PC-9 (cell line): Measurements from ENCODE around the gene C1orf21.

Experiments
- EZH2 ChIP-seq: fragments of 200-600 bp; sonication (generic); IDR thresholded peaks from 2 replicates; pipeline ENCODE4 v1.8.0; 2017; ENCODE audit warnings: antibody characterized with exemption, low read depth
- TF ChIP-seq, protein P1 (sequence below): fragments of 200-600 bp; sonication (generic); conservative IDR thresholded peaks from 2 replicates; pipeline ENCODE4 v1.6.1; 2017; ENCODE audit warnings: mixed run types, antibody characterized with exemption, mild to moderate bottlenecking, moderate library complexity

DNA sequence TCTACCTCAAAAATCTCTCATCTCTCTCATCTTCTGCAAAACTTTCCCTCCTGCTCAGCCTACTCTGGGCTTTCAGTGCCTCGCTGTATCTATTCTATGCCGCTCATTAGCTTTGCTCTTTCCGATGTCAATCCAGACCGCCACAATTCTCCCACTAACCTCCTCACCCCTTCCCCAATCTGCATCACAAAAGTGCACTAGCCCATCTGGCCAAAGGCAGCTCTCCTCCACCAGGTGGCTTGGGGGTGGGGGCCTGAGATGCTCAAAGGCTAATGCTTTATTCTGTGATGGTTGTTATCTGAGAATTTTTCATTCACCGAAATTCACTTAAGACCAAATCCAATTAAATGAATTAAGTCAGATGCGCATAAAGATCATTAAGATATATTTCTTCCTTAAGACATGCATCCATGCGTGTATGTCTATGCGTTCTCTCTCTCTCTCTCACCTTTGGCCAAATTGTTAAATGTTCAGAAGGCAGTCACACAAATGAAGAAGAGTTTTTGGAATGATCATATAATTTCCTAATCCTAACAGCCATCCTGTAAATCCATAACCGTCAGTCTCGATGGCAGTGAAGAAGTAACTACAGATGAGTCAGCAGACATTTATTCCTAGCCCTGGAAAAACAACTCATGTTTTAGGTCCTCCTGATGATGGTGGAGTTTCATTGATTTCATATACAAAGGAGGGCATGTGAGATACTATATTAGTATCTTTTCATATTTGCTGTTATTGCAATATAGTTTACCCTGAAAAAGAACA, 111.3 kb downstream of the C1orf21 start:
- TF ChIP-seq EZH2, result no peak
- TF ChIP-seq, protein P1, sequence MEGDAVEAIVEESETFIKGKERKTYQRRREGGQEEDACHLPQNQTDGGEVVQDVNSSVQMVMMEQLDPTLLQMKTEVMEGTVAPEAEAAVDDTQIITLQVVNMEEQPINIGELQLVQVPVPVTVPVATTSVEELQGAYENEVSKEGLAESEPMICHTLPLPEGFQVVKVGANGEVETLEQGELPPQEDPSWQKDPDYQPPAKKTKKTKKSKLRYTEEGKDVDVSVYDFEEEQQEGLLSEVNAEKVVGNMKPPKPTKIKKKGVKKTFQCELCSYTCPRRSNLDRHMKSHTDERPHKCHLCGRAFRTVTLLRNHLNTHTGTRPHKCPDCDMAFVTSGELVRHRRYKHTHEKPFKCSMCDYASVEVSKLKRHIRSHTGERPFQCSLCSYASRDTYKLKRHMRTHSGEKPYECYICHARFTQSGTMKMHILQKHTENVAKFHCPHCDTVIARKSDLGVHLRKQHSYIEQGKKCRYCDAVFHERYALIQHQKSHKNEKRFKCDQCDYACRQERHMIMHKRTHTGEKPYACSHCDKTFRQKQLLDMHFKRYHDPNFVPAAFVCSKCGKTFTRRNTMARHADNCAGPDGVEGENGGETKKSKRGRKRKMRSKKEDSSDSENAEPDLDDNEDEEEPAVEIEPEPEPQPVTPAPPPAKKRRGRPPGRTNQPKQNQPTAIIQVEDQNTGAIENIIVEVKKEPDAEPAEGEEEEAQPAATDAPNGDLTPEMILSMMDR, result no peak
